Stimulated activated CD8-positive, alpha-beta memory T cell treated with anti-CD3 and anti-CD28 coated beads, Interleukin-15, amount 100 ng/mL, for 48 hours (primary cell): ENCODE results near the gene LHFPL2.

Experiments
- DNase-seq, 2 donors: peaks; one replicate each; pipeline ENCODE4 v3.0.0-alpha.2; 2020; ENCODE audit warnings: low read depth in 2 of 2

Gene LHFPL2

GRCh38 chr5:78546276-78546996 lies 102.1 kb downstream of the LHFPL2 start:
- DNase-seq: no peak

GRCh38 chr5:78545406-78545805 lies 103.2 kb downstream of the LHFPL2 start:
- no peak for DNase-seq

GRCh38 chr5:78544561-78545201 lies 103.9 kb downstream of the LHFPL2 start:
- DNase-seq: no peak

- no peak for DNase-seq
Observed at GRCh38 chr5:78543916-78544315, 104.7 kb downstream of the LHFPL2 start.

GRCh38 chr5:78543292-78543691 lies 105.3 kb downstream of the LHFPL2 start:
- no peak for DNase-seq

- no peak for DNase-seq
Observed at GRCh38 chr5:78542321-78542840, 106.2 kb downstream of the LHFPL2 start.

GRCh38 chr5:78541086-78541654 lies 107.4 kb downstream of the LHFPL2 start:
- no peak for DNase-seq

- no peak for DNase-seq
Observed at GRCh38 chr5:78540335-78541085, 108.1 kb downstream of the LHFPL2 start.

- no peak for DNase-seq
Observed at GRCh38 chr5:78538240-78538850, 110.2 kb downstream of the LHFPL2 start.

GRCh38 chr5:78537821-78538220 lies 110.8 kb downstream of the LHFPL2 start:
- no peak for DNase-seq

GRCh38 chr5:78537411-78537810 lies 111.2 kb downstream of the LHFPL2 start:
- no peak for DNase-seq

GRCh38 chr5:78536661-78537196 lies 111.8 kb downstream of the LHFPL2 start:
- DNase-seq: no peak

GRCh38 chr5:78534905-78535200 lies 113.7 kb downstream of the LHFPL2 start:
- DNase-seq: no peak

GRCh38 chr5:78534148-78534904 lies 114.2 kb downstream of the LHFPL2 start:
- no peak for DNase-seq

- no peak for DNase-seq
Observed at GRCh38 chr5:78533356-78533755, 115.2 kb downstream of the LHFPL2 start.

- DNase-seq: no peak
Observed at GRCh38 chr5:78530342-78531096, 118.1 kb downstream of the LHFPL2 start.

GRCh38 chr5:78527925-78528324 lies 120.6 kb downstream of the LHFPL2 start:
- no peak for DNase-seq

- DNase-seq: no peak
Observed at GRCh38 chr5:78527054-78527859, 121.3 kb downstream of the LHFPL2 start.

GRCh38 chr5:78526049-78526525 lies 122.5 kb downstream of the LHFPL2 start:
- no peak for DNase-seq
